ENCODE data around the gene ARID5B. TPM values are rescaled to one million over a fixed set of nuclear protein-coding genes. Genes with fewer than 3 reads are reported as not detected.
A peak's percentile ranks its signal among the peaks of the same experiment; 100 is the strongest.

The ARID5B gene
- total RNA-seq, 1 donor from 2014 or later = 36.9 TPM

DNA sequence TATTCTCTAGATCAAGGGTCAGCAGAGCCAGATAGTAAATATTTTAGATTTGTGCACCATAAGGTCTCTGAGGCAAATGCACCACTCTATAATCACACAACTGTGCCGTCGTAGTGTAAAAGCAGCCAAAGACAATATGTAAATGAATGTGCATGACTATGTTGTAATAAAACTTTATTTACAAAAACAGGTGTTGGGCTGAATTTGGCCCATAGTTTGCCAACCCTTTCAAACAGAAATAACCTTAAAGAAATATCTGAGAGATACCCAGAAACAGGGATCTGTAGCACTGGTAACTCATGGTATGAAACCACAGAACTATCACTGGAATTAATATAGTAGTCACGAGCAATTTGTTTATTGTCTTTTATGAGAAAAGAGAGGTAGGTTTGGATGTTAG lies 86.0 kb downstream of the ARID5B start:
- Mint-ChIP-seq H3K9me3 (no peaks in the 10 kb centered on the region), H3K4me1 (ENCODE audit: unreplicated experiment) (peaks cover 27% of the 10 kb centered on the region), H3K36me3 (peaks cover 28% of the 10 kb centered on the region), H3K27ac (peak overlapping the region; percentile 68), H3K4me3 (no peak overlapping the region), H3K27me3 (no peaks in the 10 kb centered on the region)
- no peak for DNase-seq (ENCODE audit: extremely low spot score, unreplicated experiment)
- TF ChIP-seq, protein P1, sequence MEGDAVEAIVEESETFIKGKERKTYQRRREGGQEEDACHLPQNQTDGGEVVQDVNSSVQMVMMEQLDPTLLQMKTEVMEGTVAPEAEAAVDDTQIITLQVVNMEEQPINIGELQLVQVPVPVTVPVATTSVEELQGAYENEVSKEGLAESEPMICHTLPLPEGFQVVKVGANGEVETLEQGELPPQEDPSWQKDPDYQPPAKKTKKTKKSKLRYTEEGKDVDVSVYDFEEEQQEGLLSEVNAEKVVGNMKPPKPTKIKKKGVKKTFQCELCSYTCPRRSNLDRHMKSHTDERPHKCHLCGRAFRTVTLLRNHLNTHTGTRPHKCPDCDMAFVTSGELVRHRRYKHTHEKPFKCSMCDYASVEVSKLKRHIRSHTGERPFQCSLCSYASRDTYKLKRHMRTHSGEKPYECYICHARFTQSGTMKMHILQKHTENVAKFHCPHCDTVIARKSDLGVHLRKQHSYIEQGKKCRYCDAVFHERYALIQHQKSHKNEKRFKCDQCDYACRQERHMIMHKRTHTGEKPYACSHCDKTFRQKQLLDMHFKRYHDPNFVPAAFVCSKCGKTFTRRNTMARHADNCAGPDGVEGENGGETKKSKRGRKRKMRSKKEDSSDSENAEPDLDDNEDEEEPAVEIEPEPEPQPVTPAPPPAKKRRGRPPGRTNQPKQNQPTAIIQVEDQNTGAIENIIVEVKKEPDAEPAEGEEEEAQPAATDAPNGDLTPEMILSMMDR (conservative IDR thresholded peaks at IDR 0.05) = no peak

DNA sequence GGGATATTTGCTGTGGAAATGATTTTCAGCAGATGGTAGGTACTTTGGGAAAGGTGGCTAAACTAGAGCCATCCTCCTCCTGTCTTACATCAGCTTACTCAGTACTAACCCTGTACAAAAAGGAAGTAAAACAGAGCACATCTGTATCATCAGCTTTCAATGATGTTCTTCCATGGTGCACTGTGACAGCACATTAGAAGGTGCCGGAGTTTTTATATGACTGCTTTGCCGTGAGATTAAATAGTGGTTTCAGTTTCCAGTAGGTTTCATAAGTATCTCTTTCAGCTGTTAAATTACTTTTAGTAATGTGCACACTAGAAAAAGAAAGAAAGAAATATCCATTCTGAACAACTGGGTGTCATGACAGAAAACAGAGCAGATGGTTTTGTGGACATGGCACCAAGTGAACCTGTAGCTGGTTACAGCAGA lies 86.5 kb downstream of the ARID5B start:
- peaks cover 24% of the 10 kb centered on the region for H3K36me3 Mint-ChIP-seq
- no peak for DNase-seq (ENCODE audit: extremely low spot score, unreplicated experiment)
- no peak overlapping the region for H3K4me3 Mint-ChIP-seq
- peak overlapping the region; percentile 68 for H3K27ac Mint-ChIP-seq
- no peaks in the 10 kb centered on the region for H3K27me3 Mint-ChIP-seq
- H3K9me3 Mint-ChIP-seq = no peaks in the 10 kb centered on the region
- TF ChIP-seq, protein P1 (conservative IDR thresholded peaks at IDR 0.05) = no peak
- H3K4me1 Mint-ChIP-seq (ENCODE audit: unreplicated experiment) = peaks cover 27% of the 10 kb centered on the region

DNA sequence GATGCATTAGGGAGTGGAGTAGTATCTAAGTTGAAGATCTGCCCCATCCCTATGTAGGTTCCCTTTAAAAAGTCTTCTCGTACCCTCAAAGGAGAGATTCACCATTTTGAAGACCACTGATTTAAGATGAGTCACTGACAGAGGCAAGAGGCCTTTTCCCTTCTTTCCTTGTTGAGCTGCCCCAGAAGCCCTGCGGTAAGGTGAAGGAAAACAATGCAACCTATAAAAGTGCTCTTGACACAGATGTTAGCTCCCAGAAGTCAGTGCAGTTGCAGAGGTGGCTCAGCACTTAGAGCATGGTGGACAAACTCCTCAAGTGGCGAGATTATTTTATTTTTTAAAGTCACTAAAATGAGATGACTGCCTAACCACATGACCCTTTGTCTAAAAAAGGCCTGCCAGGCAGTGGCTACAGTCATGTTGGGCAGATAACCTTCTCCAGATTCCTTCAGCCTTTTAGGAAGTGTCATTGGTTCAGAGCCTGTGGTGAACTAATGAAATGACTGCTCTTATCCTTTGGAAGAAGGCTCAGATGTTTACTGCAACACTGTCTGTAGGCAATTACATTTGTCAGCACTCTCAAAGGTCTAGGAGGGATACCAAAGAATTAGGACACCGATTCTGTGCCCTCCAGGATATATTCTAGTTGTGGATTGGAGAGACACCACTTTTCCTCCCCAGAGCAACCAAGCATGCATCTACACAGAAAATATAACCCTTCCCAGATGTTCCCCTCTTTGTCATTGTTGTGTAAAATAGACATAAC lies 88.7 kb downstream of the ARID5B start:
- peaks cover 46% of the 10 kb centered on the region for H3K4me1 Mint-ChIP-seq (ENCODE audit: unreplicated experiment)
- TF ChIP-seq, protein P1 (conservative IDR thresholded peaks at IDR 0.05) = no peak
- H3K4me3 Mint-ChIP-seq = no peak overlapping the region
- peaks cover 16% of the 10 kb centered on the region for H3K36me3 Mint-ChIP-seq
- H3K9me3 Mint-ChIP-seq = no peaks in the 10 kb centered on the region
- no peak overlapping the region for H3K27ac Mint-ChIP-seq
- H3K27me3 Mint-ChIP-seq = no peaks in the 10 kb centered on the region
- no peak for DNase-seq (ENCODE audit: extremely low spot score, unreplicated experiment)

DNA sequence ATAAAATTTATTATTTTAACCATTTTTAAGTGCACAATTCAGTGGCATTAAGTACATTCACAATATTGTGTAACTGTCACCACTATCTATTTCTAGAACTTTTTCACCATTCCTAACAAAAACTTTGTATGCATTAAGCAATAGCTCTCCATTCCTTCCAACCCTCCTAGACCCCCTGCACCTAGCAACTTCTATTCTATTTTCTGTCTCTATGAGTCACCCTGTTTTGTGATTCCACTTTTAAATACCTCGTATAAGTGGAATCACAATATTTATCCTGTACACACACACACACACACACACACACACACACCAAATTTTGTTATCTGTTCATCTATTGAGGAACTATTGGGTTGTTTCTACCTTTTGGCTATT lies 89.2 kb downstream of the ARID5B start:
- DNase-seq (ENCODE audit: extremely low spot score, unreplicated experiment) = no peak
- H3K4me3 Mint-ChIP-seq = no peak overlapping the region
- peaks cover 49% of the 10 kb centered on the region for H3K4me1 Mint-ChIP-seq (ENCODE audit: unreplicated experiment)
- TF ChIP-seq, protein P1 (conservative IDR thresholded peaks at IDR 0.05) = no peak
- no peak overlapping the region for H3K27ac Mint-ChIP-seq
- peaks cover 11% of the 10 kb centered on the region for H3K36me3 Mint-ChIP-seq
- no peaks in the 10 kb centered on the region for H3K27me3 Mint-ChIP-seq
- no peaks in the 10 kb centered on the region for H3K9me3 Mint-ChIP-seq

DNA sequence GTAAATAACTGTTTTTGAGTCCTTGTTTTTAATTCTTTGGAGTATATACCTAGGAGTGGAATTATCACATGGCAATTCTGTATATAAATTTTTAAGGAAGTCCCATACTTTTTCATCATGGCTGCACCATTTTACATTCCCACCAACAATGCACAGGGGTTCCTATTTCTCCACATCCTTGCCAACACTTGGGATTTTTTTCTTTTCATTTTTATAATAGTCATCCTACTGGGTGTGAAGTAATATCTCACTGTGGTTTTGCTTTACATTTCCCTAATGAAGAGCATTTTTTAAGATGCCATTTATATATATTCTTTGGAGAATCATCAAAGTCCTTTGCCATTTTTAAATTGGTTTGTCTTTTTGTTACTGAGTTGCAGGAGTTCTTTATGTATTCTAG lies 89.7 kb downstream of the ARID5B start:
- no peak overlapping the region for H3K27ac Mint-ChIP-seq
- no peaks in the 10 kb centered on the region for H3K9me3 Mint-ChIP-seq
- peaks cover 49% of the 10 kb centered on the region for H3K4me1 Mint-ChIP-seq (ENCODE audit: unreplicated experiment)
- TF ChIP-seq, protein P1 (conservative IDR thresholded peaks at IDR 0.05) = no peak
- H3K36me3 Mint-ChIP-seq = peaks cover 10% of the 10 kb centered on the region
- DNase-seq (ENCODE audit: extremely low spot score, unreplicated experiment) = no peak
- H3K27me3 Mint-ChIP-seq = no peaks in the 10 kb centered on the region
- H3K4me3 Mint-ChIP-seq = no peak overlapping the region
